Stimulated activated CD4-positive, alpha-beta T cell treated with anti-CD3 and anti-CD28 coated beads, Interleukin-2, amount 100 ng/mL, for 4 hours (primary cell): ENCODE results near the gene UBE2E1.
"Not testable (repeated sequence)": the region's sequence is repeated elsewhere in the genome, so short reads cannot be mapped to it uniquely, and the experiment has no call there.

Source experiments
- DNase-seq: peaks from one replicate; pipeline ENCODE4 v3.0.0-alpha.2; 2020; ENCODE audit warnings: low read depth

UBE2E1 gene

DNA sequence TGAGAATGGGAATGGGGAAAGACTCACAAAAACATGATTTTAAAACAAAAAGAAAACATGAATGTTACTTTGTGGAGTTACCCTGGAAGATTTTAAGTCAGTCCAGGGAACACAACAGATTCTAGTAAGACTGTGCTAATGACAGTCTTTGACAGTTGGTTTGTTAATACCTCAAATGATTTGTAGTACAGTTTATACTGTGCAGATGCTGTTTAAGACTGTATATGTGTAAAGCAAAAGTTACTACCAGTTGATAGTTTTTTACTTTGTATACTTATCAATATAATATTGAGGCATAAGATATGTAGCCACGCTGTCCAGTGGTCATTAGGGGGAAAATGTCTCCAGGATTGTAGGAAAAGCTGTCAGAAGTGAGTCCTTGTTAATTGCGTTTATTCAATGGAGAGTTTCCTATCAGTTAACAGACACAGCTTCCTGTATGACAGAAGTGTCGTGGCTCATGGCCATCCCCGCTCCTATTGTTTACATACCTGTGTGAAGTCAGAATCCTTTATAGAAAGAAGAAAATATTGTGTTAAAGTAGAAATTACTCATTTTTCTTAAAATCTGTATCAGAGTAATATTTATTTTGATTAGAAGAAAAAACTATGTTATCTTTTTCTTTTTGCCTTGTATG lies 75.1 kb downstream of the UBE2E1 start:
- DNase-seq, result no peak

DNA sequence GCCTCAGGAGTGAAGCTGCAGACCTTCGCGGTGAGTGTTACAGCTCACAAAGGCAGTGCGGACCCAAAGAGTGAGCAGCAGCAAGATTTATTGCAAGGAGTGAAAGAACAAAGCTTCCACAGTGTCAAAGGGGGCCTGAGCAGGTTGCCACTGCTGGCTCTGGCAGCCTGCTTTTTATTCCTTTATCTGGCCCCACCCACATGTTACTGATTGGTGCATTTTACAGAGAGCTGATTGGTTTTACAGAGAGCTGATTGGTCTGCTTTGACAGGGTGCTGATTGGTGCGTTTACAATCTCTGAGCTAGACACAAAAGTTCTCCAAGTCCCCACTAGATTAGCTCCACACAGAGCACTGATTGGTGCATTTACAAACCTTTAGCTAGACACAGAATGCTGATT lies 76.2 kb downstream of the UBE2E1 start:
- DNase-seq, result not testable (repeated sequence)

DNA sequence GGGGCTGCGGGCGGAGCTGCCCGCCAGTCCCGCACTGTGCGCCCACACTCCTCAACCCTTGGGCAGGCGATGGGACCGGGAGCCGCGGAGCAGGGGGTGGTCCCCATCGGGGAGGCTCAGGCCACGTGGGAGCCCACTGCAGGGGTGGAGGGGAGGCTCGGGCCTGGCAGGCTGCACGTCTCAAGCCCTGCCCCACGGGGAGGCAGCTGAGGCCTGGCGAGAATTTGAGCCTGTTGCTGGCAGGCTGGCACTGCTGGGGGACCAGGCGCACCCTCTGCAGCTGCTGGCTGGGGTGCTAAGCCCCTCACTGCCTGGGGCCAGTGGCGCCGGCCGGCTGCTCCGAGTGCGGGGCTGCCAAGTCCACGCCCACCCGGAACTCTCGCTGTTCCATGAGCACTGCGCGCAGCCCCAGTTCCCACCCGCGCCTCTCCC lies 76.7 kb downstream of the UBE2E1 start:
- DNase-seq, result no peak

DNA sequence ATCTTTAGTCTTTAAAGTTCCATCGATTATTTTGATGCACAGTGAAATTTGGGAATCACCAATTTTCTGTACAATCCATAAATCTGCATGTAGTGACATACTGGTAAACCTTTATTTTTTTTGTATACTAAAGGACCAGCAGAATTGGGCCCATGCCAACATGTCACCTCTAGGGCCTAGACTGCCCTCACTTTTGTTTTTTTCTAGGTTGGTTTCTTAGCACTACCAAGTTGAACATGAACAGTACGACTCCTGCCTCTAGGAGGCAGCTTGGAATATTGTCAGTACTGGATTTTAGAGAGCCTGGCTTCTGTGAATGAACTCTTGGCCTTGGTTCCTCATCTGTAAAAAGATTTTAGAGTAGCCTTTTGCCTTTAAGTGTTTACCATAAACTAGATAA lies 78.7 kb downstream of the UBE2E1 start:
- no peak for DNase-seq

DNA sequence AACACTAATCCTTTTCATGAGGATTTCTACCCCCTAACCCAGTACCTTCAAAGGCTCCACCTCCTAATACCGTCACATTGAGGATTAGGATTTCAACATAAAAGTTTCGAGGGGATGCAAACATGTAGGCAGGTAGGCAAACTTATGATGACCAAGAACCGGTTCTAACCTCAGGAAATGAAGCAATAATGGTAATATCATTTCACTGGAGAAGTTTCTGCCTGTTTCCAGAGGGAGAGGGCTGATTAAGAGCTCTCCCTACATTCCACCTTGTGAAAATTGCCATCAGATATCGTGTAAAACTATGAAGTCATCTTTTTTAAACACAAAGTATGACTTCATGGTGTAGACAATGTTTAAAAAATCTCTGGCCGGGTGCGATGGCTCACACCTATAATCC lies 79.5 kb downstream of the UBE2E1 start:
- DNase-seq, result no peak

DNA sequence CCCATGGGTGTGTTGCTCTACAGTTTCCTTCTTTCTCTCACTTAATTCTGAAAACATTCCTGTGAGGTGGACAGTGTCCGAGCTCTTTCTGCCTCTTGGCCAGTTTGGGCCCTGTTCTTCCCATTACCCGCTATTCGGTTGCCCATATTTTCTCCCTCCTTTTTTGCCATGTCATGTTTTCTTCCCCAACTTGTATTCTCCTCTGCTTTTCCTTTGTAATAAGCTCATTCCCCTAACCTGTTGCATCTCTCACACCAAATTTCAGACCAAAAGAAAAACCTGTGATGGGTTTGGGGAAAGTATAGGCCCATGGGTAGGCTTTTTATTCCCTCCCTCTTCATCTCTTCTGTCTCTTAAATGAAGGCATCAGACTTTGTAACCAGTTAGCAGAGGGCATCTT lies 80.6 kb downstream of the UBE2E1 start:
- no peak for DNase-seq

DNA sequence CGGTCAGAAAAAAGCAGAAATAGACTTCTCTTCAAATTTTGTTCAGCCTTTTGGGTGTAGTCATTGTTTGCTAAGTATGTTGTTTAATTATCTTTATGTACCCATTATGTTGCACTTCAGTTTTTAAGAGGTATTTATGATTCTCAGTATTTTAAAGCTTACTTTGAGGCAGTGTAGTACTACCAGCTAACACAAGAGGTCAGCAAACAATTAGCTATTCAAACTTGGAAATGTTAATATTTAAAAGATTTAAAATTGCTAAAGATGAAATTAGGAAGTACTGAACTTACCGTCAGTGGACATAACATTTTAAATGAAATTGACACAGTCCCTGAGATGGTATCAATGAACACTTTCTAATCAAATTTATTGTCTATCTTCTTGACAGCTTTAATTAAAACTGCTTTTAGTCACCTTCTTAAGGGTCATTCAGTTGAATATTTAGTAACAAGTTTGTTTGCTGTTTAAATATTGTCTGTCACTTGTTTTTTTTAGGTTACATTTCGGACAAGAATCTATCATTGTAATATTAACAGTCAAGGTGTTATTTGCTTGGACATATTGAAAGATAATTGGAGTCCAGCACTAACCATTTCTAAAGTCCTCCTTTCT lies 83.0 kb downstream of the UBE2E1 start:
- DNase-seq, result no peak

DNA sequence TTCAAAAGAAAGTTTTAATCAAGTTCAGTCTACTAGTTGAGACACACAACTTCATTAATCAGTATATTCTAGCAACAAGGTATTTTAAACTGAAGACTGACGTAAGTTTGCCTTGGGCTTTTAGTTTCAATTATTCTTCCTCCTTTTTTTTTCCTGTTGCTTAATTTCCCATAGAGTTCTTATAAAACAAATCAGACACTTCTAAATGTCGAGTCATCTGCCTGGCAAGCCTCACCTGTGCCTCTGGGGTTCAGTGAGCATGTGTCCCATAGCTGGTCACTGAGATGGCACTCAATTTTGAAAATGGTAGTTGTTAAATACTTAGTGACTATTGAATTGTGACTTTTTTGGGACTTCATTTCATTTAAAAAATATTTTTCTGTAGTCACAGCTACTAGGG lies 83.6 kb downstream of the UBE2E1 start:
- DNase-seq, result no peak

DNA sequence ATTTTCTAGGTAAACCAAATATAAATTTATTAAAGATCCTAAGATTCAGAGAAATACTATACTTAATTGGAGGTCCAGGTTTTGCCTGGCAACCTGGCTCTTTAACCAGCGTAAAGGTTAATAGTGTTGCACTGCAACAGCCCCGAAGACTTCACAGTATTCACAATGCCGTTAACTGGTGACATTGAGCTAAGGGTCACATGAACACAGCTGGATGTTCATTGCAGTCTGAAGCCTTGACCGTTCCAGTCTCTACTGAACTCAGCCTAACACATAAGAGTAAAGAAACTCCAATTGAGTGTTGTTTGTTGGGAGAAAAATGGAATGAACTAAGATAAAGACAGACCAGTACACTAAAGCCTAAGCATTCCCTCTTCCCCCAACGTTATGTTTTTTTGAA lies 84.2 kb downstream of the UBE2E1 start:
- no peak for DNase-seq

DNA sequence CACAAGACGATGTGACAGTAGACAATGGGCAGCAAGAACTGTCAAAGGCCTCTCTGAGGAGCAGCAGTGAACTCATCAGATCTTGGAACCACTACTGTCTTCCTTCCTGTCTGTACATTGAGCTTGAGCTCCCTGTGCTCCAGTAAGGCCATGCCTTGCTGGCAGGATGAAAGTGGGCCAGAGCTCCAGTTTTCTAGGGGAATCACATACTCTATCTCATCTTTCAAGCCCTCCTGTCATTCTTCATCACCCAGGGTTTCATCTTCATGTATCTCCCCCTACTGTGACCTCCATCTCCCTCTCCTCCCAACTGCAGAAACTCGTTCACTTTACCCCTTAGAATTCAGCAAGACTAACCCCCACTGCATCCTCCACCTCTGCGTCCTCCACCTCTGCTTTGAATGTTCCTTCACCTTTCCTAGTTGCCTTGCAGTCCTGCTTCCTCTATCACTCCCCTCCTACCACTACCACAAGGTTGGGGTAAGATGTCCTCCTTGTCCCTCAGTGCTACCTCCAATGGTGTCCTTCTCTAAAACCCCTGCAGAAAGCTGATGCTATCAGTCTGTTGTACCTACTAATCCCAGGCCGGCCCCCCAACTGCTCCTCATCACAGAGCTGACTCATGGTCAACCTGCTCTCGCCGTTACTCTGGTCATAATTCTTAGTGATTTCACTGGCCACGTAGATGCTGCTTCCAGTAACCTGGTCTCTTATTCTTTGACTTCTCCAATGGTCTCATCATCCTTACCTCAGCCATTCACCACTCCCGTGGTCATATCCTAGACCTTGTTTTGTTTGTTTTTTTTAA lies 88.7 kb downstream of the UBE2E1 start:
- no peak for DNase-seq

DNA sequence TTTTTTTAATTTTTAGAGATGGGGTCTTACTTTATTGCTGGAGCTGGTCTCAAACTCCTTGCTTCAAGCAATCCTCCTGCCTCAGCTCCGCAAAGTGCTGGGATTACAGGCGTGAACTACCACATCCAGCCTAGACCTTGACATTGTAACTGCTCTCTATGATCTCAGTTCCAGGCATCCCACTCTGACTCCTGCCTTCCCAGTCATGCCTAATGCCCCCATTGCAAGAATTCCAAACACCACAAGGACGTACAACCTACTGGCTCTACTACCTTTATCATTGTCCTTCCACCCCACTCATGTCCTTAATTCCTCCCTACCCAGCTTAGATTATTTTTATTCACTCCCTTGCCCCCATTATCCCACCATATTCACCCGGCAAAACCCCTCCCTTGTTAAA lies 89.4 kb downstream of the UBE2E1 start:
- no peak for DNase-seq

DNA sequence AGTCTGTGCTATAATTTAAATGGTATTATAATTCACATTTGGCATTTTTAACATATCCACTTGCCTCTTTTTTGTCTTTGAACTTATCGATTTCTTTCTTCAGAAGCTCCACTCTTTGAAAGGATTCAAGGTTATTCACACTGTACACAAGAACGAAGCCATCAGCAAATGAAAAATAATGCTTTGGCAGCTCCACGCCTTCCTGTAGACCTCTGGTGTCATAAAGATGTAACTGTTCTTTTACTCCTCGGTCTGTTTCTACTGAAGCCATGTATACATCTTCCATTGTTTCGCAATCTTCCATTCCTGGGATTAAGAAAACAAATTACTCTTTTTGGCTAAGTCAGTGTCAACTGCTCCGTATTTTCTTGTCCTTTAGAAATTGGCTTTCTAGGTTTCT lies 95.0 kb downstream of the UBE2E1 start:
- no peak for DNase-seq

DNA sequence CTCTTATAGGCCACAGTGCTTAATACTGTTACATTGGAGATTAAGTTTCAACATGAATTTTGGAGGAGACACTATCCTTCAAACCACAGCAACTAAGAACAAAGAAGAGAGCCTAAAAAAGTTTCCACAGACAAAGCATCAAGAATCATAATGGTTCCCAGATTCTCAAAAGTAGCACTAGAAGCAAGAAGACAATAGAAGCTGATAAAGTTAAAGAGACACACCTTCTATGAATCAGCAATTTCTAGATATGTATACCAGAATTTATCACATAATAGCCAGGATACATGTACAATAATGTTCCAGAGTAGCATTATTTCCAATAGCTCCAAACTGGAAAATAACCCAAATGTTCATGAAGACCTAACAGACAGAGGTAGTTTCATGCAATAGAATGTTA lies 98.8 kb downstream of the UBE2E1 start:
- DNase-seq, result no peak

DNA sequence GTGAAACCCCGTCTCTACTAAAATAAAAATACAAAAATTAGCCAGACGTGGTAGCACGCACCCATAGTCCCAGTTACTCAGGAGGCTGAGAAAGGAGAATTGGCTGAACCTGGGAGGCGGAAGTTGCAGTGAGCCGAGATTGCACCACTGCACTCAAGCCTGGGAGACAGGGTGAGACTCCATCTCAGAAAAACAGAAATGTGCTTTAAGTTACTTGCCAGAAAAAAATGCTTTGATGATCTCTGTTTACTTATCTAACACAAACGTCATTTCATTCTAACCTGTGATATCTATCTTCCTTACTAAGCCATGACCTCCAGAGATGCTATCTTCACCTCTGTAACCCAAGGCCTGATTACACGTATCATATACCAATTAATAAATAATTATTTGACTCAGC lies 103.6 kb downstream of the UBE2E1 start:
- no peak for DNase-seq

DNA sequence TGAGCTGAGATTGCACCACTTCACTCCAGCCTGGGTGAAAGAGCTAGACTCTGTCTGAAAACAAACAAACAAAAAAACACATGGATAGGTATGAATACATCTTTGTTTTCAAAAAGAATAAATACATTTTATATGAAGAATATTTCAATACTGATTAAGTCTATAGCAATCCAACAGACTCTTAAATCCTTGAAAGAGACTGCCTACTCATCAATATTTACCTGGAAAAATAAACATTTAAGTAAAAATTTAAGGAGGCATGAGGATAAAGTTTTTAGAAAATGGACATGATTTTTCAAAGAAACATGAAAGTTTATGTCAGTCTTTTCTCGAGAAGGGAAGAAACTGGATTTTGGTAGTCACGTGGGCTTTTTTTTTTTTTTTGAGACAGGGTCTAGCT lies 105.6 kb downstream of the UBE2E1 start:
- DNase-seq, result no peak

DNA sequence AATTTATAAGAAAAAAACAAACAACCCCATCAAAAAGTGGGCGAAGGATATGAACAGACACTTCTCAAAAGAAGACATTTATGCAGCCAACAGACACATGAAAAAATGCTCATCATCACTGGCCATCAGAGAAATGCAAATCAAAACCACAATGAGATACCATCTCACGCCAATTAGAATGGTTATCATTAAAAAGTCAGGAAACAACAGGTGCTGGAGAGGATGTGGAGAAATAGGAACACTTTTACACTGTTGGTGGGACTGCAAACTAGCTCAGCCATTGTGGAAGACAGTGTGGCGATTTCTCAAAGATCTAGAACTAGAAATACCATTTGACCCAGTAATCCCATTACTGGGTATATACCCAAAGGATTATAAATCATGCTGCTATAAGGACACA lies 106.6 kb downstream of the UBE2E1 start:
- not testable (repeated sequence) for DNase-seq

DNA sequence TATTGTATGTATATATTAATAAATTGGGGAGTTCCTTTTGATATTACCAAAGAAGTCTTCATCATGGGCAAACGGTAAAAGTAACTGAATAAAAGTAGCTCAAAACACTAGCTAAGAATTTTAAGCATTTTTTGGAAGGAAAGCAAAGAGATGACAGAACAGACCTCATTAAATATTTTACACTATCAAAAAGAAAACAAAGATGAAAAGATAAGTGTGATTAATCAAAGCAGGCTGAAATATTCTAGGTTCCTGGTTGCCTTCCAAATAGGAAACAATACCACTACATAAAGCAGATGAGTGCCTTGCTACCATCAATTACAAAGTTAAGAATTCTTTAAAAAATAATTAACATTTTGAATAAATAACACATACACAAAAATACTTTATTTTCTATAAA lies 107.4 kb downstream of the UBE2E1 start:
- no peak for DNase-seq

DNA sequence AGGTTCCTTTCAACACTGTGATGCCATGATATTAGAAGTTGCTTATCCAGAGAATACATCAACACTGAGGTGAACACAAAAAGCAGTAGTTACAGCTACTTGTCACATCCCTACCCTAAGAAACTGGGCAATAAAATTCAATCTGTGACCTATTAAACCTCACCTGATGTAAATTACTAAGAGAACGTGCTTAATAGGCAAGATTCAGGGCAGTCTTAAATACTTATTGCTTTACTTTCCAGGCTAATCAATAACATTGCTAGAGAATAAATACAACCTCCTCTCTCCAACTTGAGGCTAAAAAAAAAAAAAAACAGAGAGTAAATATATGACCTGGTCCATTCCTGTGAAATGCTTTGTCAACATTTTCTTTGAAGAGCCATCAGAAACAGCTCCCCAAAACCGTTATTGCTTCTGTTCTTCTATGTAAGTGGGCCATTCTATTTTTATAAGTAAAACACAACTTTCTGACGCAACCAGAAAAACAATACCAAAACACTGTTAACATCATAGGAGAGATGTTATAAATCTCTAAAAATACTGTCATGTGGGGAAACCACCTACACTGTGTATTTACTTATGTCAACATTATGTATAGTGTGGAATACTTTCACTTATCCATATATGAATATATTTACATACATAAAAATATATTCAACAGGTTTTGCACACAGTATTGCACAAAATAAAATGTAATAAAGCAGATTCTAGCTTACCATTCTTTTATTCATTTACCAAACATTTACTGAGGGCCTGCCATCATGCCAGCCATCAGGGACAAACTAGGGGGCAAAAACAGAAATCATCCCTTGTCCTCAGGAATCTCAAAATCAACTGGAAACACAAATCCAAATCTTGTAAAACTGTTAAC lies 108.4 kb downstream of the UBE2E1 start:
- no peak for DNase-seq

DNA sequence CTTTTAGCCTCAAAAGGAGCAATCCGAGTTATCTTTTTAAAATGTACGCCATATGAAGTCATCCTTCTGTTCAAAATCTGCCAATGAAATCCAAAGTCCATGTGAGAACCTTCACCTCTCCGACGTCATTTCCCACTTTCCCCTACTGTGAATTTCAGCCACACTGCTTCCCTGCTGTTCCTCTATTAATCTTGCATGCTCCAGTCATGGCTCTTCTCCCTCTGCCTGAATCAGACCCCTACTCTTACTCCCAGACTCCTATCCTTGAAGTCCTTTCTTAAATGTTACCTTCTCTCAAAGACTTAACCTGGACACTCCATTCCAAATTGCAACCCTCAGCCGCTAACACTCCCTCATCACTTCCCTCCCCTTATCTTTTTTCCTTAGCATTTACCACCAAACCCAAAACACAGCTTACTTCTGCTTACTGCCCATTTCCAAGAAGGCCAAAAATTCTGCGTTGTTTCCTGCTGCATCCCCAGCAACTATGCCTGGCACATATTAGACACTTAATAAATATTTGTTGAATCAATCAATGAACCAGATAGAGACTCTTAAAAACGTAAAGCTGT lies 109.9 kb downstream of the UBE2E1 start:
- DNase-seq, result no peak

DNA sequence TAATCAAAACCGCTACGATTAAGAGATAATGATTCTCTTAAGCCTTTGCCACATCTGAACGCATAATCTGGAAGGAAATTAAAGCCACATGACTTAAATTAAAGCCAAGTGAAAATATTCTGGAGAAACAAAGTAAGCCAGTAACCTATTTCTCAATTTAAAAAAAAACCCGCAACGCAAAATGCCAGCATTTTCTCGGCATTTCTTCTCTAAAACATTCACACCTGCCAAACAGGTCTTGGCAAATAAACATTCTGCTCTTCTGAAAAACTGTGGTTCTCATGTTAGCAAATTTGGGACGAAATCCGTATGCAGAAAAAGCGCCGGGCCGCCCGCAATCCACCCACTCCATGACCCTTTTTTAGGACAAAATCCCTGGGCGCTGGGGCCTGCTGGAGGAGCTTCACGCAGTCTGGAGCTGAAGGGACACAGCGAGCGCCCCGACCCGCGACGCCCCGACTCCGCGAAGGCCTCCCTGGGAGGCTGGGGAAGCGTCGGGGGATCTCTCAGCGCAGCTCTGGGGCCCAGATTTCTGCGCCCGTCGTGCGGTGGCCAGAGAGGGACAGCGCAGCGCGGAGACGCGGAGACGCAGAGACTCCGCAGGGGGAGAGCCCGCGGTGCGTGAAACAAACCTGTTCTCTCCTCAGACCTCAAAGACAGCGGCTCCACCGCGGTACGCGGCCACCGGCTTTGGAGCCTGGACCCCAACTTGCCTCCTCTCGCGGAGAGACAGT lies 110.6 kb downstream of the UBE2E1 start:
- no peak for DNase-seq
